Jurkat, Clone E6-1 (cell line): ENCODE measurements around the gene ARFGEF3.
A peak's percentile ranks its signal among the peaks of the same experiment; 100 is the strongest.

Experiments used
- DNase-seq: peaks from one replicate; pipeline ENCODE4 v3.0.0-alpha.2; 2011; ENCODE audit warnings: low read depth, low spot score
- H3K4me3 ChIP-seq: 2 replicates; pipeline ENCODE4 v1.5.1; 2011; ENCODE audit warnings: mild to moderate bottlenecking, low read length, control low read depth, moderate library complexity

Gene ARFGEF3

GRCh38 chr6:138372711-138373463 lies 211.1 kb downstream of the ARFGEF3 start:
- DNase-seq: peak; percentile 14
- no peak overlapping the region for H3K4me3 ChIP-seq

- H3K4me3 ChIP-seq: no peak overlapping the region
- DNase-seq: no peak
These were observed 212.5 kb downstream of the ARFGEF3 start for GRCh38 chr6:138374230-138374629.

- no peak overlapping the region for H3K4me3 ChIP-seq
- no peak for DNase-seq
These were observed 213.1 kb downstream of the ARFGEF3 start for GRCh38 chr6:138374815-138375214.

GRCh38 chr6:138377042-138377441 lies 215.3 kb downstream of the ARFGEF3 start:
- DNase-seq: no peak
- H3K4me3 ChIP-seq: no peak overlapping the region

GRCh38 chr6:138377844-138378243 lies 216.1 kb downstream of the ARFGEF3 start, which contains the start of gene SMIM28:
Gene SMIM28, plus strand, starts transcription at chr6:138377905. Its CDS starts 168 bp downstream, at chr6:138378073.
- no peak within 1 kb of the TSS for H3K4me3 ChIP-seq
- DNase-seq: no peak

- no peak for DNase-seq
- H3K4me3 ChIP-seq: no peak overlapping the region
These were observed 216.7 kb downstream of the ARFGEF3 start for GRCh38 chr6:138378463-138378862.

GRCh38 chr6:138382498-138383265 lies 220.9 kb downstream of the ARFGEF3 start:
- no peak for DNase-seq
- H3K4me3 ChIP-seq: no peak overlapping the region

GRCh38 chr6:138383776-138384175 lies 222.0 kb downstream of the ARFGEF3 start:
- DNase-seq: no peak
- no peak overlapping the region for H3K4me3 ChIP-seq

- H3K4me3 ChIP-seq: no peak overlapping the region
- no peak for DNase-seq
These were observed 225.2 kb downstream of the ARFGEF3 start for GRCh38 chr6:138386897-138387296.

GRCh38 chr6:138387577-138388368 lies 226.0 kb downstream of the ARFGEF3 start:
- no peak overlapping the region for H3K4me3 ChIP-seq
- no peak for DNase-seq

- no peak for DNase-seq
- no peak overlapping the region for H3K4me3 ChIP-seq
These were observed 227.8 kb downstream of the ARFGEF3 start for GRCh38 chr6:138389551-138389950.
